CD14-positive monocyte (primary cell): ENCODE data around the gene SCIN. TPM values are rescaled to one million over a fixed set of nuclear protein-coding genes. Genes with fewer than 3 reads are reported as not detected.
"Not testable (repeated sequence)": the region's sequence is repeated elsewhere in the genome, so short reads cannot be mapped to it uniquely, and the experiment has no call there.

ENCODE experiments used
- DNase-seq, 3 donors: peaks; one replicate each; pipeline ENCODE4 v3.0.0-alpha.2; 2011 to 2022
- H2AFZ ChIP-seq: 2 replicates; pipeline ENCODE4 v1.6.0; 2012; ENCODE audit warnings: mild to moderate bottlenecking, low read depth, low read length, inconsistent platforms; ENCODE audit not compliant: insufficient read depth, poor library complexity, severe bottlenecking
- H3K27ac ChIP-seq, 2 donors: 1 replicate in 1 of 2; 2 replicates in 1 of 2; pipeline ENCODE4 v1.5.1; 2012 to 2013; ENCODE audit warnings: low read length in 2 of 2, control low read depth in 1 of 2, inconsistent platforms in 1 of 2, low read depth in 1 of 2, mild to moderate bottlenecking in 1 of 2
- H3K27me3 ChIP-seq, 2 donors: one replicate each; pipeline versions ENCODE4 v1.6.0 to v1.6.1; 2011 to 2013; ENCODE audit warnings: low read length in 2 of 2; ENCODE audit not compliant: control insufficient read depth in 2 of 2, insufficient read depth in 2 of 2
- H3K36me3 ChIP-seq, 2 donors: replicated peaks in 1 of 2; 1 replicate in 1 of 2; 2 replicates in 1 of 2; pipeline versions ENCODE4 v1.5.1 to v1.6.1; 2012 to 2013; ENCODE audit warnings: low read length in 2 of 2, control low read depth in 1 of 2, inconsistent platforms in 1 of 2, mild to moderate bottlenecking in 1 of 2; ENCODE audit not compliant: insufficient read depth in 2 of 2, control insufficient read depth in 1 of 2
- H3K4me1 ChIP-seq, 2 donors: 1 replicate in 1 of 2; 2 replicates in 1 of 2; pipeline versions ENCODE4 v1.5.1 to v1.6.1; 2012 to 2013; ENCODE audit warnings: low read length in 2 of 2, control low read depth in 1 of 2, inconsistent platforms in 1 of 2, mild to moderate bottlenecking in 1 of 2, moderate library complexity in 1 of 2; ENCODE audit not compliant: insufficient read depth in 2 of 2, control insufficient read depth in 1 of 2
- H3K4me2 ChIP-seq: replicated peaks from 2 replicates; pipeline ENCODE3; 2012; ENCODE audit warnings: low read length, moderate library complexity, mild to moderate bottlenecking; ENCODE audit not compliant: poor library complexity, severe bottlenecking; ENCODE audit errors: extremely low read depth
- H3K4me3 ChIP-seq, 3 experiments: fragments of 200-600 bp in 1 of 3; sonication (generic) in 1 of 3; replicated peaks in 1 of 3; 1 replicate in 2 of 3; 2 replicates in 1 of 3; pipeline ENCODE4 v1.5.1; 2011 to 2013; ENCODE audit warnings: low read length in 3 of 3, mild to moderate bottlenecking in 3 of 3, control low read depth in 2 of 3, low read depth in 2 of 3, inconsistent platforms in 1 of 3, moderate library complexity in 1 of 3
- H3K79me2 ChIP-seq: 2 replicates; pipeline ENCODE4 v1.6.0; 2012; ENCODE audit warnings: mild to moderate bottlenecking, control low read depth, inconsistent platforms, low read length, moderate library complexity; ENCODE audit not compliant: insufficient read depth
- H3K9ac ChIP-seq: 2 replicates; pipeline ENCODE4 v1.6.0; 2017; ENCODE audit warnings: low read length, mild to moderate bottlenecking; ENCODE audit not compliant: insufficient read depth, poor library complexity, severe bottlenecking
- H3K9me3 ChIP-seq, 2 donors: replicated peaks in 1 of 2; 1 replicate in 1 of 2; 2 replicates in 1 of 2; pipeline versions ENCODE4 v1.5.1 to v1.6.1; 2012 to 2013; ENCODE audit warnings: low read length in 2 of 2, control low read depth in 1 of 2; ENCODE audit not compliant: control insufficient read depth in 1 of 2, insufficient read depth in 1 of 2
- H4K20me1 ChIP-seq: 2 replicates; pipeline ENCODE4 v1.6.0; 2012; ENCODE audit warnings: mild to moderate bottlenecking, low read length, control low read depth, moderate library complexity; ENCODE audit not compliant: insufficient read depth
- H3K27ac Mint-ChIP-seq, 7 donors: one replicate each; pipeline ENCODE4 v1.8.0; 2020; ENCODE audit warnings: mild to moderate bottlenecking in 7 of 7, mixed read lengths in 7 of 7, moderate library complexity in 6 of 7, inconsistent platforms in 2 of 7
- H3K27me3 Mint-ChIP-seq, 3 donors: one replicate each; pipeline ENCODE4 v1.8.0; 2021 to 2022; ENCODE audit warnings: low read depth in 3 of 3, mild to moderate bottlenecking in 3 of 3, mixed read lengths in 3 of 3, moderate library complexity in 3 of 3, inconsistent platforms in 1 of 3
- H3K36me3 Mint-ChIP-seq, 2 donors: one replicate each; pipeline ENCODE4 v1.8.0; 2020; ENCODE audit warnings: mixed read lengths in 2 of 2, inconsistent platforms in 1 of 2, mild to moderate bottlenecking in 1 of 2
- H3K4me1 Mint-ChIP-seq: one replicate; pipeline ENCODE4 v1.8.0; 2020; ENCODE audit warnings: mild to moderate bottlenecking, mixed read lengths
- H3K4me3 Mint-ChIP-seq, 2 donors: one replicate each; pipeline ENCODE4 v1.8.0; 2020; ENCODE audit warnings: mild to moderate bottlenecking in 2 of 2, mixed read lengths in 2 of 2, moderate library complexity in 1 of 2
- H3K9me3 Mint-ChIP-seq, 7 donors: one replicate each; pipeline ENCODE4 v1.8.0; 2020 to 2022; ENCODE audit warnings: mixed read lengths in 7 of 7, mild to moderate bottlenecking in 6 of 7, moderate library complexity in 6 of 7, inconsistent platforms in 2 of 7
- CTCF ChIP-seq: fragments of 200-600 bp; IDR thresholded peaks from one replicate; pipeline ENCODE4 v1.8.0; 2022; ENCODE audit warnings: antibody characterized with exemption, mild to moderate bottlenecking
- WGBS: methylation state at CpG from one replicate; pipeline ENCODE4 v1.1.5; 2013; ENCODE audit warnings: missing lambda C conversion rate; ENCODE audit not compliant: insufficient coverage; 5-methylcytosine and 5-hydroxymethylcytosine counted together
- intact Hi-C, 2 donors: fragments of 100-400 bp; cut with micrococcal nuclease; formaldehyde crosslinking; loops; one replicate each; pipeline versions ENCODE4 v1.15.0 to v1.15.1; 2023
- polyA plus RNA-seq, 3 donors: library from polyadenylated mRNA; depleted of rRNA in 1 of 3; unstranded in 2 of 3; stranded (reverse) in 1 of 3; fragments of 300-500 nt in 2 of 3; fragments of >200 nt in 1 of 3; fragmentation: Illumina TruSeq in 2 of 3; gene quantifications; 1 replicate in 2 of 3; 2 replicates in 1 of 3; pipeline ENCODE4 v1.2.3, GENCODE V29; 2012 to 2021

The SCIN gene
- polyA plus RNA-seq, 3 donors, result 0.08 TPM; not detected in 2

GRCh38 chr7:12686891-12687717 is 116.6 kb downstream of the SCIN start, which contains the start of gene ARL4A:
Gene ARL4A (plus strand): TSS chr7:12687633. CDS start chr7:12688255, 622 bp downstream.
- peaks cover 0 to 3% (median 0%) of the 10 kb centered on the region in 7 donors for H3K9me3 Mint-ChIP-seq
- WGBS, result under 1% methylated on average over 70 of the region's 73 CpGs
- Histone ChIP-seq H3K4me3 (peak within 1 kb of the TSS; percentile 77 to 85 (median 77)), H2AFZ (peak within 1 kb of the TSS; percentile 80), H4K20me1 (no peaks in the 10 kb centered on the region), H3K4me1 (peaks cover 13 to 23% of the 10 kb centered on the region in 2 donors), H3K79me2 (peaks cover 20% of the 10 kb centered on the region), H3K36me3 (no peaks in the 10 kb centered on the region), H3K4me2 (peak within 1 kb of the TSS; percentile 75), H3K9ac (peak within 1 kb of the TSS; percentile 97), H3K27me3 (no peaks in the 10 kb centered on the region), H3K9me3 (no peaks in the 10 kb centered on the region), H3K27ac (peak within 1 kb of the TSS; percentile 90 to 94)
- peak within 1 kb of the TSS; percentile 96 to 99 (median 97) for H3K27ac Mint-ChIP-seq
- H3K27me3 Mint-ChIP-seq, result peaks cover 0 to 5% (median 1%) of the 10 kb centered on the region in 3 donors
- peak within 1 kb of the TSS; percentile 89 to 97 for H3K4me3 Mint-ChIP-seq
- DNase-seq, result peak; percentile 95 to 97 (median 95)
- H3K4me1 Mint-ChIP-seq, result peaks cover 39% of the 10 kb centered on the region
- intact Hi-C loops, result loop anchor here (2.0 to 10.0 kb wide), 4 partner anchors 32 to 198 kb away; no protein-coding TSS in a partner anchor
- TF ChIP-seq CTCF, result peak; percentile 70
- H3K36me3 Mint-ChIP-seq, result peaks cover 9% of the 10 kb centered on the region in 2 donors

GRCh38 chr7:12687718-12688171 is 117.2 kb downstream of the SCIN start:
- Histone ChIP-seq H3K79me2 (peaks cover 20% of the 10 kb centered on the region), H3K36me3 (no peaks in the 10 kb centered on the region), H3K9me3 (no peaks in the 10 kb centered on the region), H3K27me3 (no peaks in the 10 kb centered on the region), H3K4me1 (peaks cover 13 to 23% of the 10 kb centered on the region in 2 donors), H3K4me3 (peak overlapping the region; percentile 77 to 85 (median 77)), H2AFZ (peak overlapping the region; percentile 80), H3K4me2 (peak overlapping the region; percentile 75), H4K20me1 (no peaks in the 10 kb centered on the region), H3K27ac (peak overlapping the region; percentile 90 to 94), H3K9ac (peak overlapping the region; percentile 97)
- peaks cover 9% of the 10 kb centered on the region in 2 donors for H3K36me3 Mint-ChIP-seq
- peaks cover 0 to 5% (median 1%) of the 10 kb centered on the region in 3 donors for H3K27me3 Mint-ChIP-seq
- peak overlapping the region; percentile 89 to 97 for H3K4me3 Mint-ChIP-seq
- intact Hi-C loops, result loop anchor here (2.0 to 10.0 kb wide), 4 partner anchors 31 to 197 kb away; no protein-coding TSS in a partner anchor
- TF ChIP-seq CTCF, result no peak
- no peak for DNase-seq
- peaks cover 0 to 3% (median 0%) of the 10 kb centered on the region in 7 donors for H3K9me3 Mint-ChIP-seq
- 0% methylated on average over 3 of the region's 12 CpGs for WGBS
- peak overlapping the region; percentile 96 to 99 (median 97) for H3K27ac Mint-ChIP-seq
- peaks cover 35% of the 10 kb centered on the region for H3K4me1 Mint-ChIP-seq

- H3K9me3 ChIP-seq, H2AFZ ChIP-seq, H3K9me3 Mint-ChIP-seq, H3K27me3 ChIP-seq, H3K27me3 Mint-ChIP-seq, H3K36me3 ChIP-seq, H3K9ac ChIP-seq, H4K20me1 ChIP-seq, H3K27ac ChIP-seq, H3K36me3 Mint-ChIP-seq, H3K4me2 ChIP-seq: not testable (repeated sequence)
- H3K4me1 ChIP-seq, result peaks cover 13 to 23% of the 10 kb centered on the region in 2 donors
- no CpG with 5 or more reads among the region's 3 CpGs for WGBS
- Mint-ChIP-seq H3K27ac (peak overlapping the region in 4 of 7 donors; percentile 36 to 96 (median 68)), H3K4me1 (peaks cover 35% of the 10 kb centered on the region), H3K4me3 (peak overlapping the region; percentile 48 to 89)
- H3K4me3 ChIP-seq, result peak overlapping the region in 1 of 3 experiments; percentile 77
- H3K79me2 ChIP-seq, result peaks cover 20% of the 10 kb centered on the region
- intact Hi-C loops, result loop anchor here (5.0 to 10.0 kb wide), 3 partner anchors 51 to 196 kb away; no protein-coding TSS in a partner anchor
- DNase-seq, result peak in 1 of 3 donors; percentile 34
Measured at GRCh38 chr7:12688485-12689170, 118.1 kb downstream of the SCIN start.
